ENCODE data around the gene THUMPD2. TPM values are rescaled to one million over a fixed set of nuclear protein-coding genes. Genes with fewer than 3 reads are reported as not detected.

THUMPD2 gene
- total RNA-seq, 2 experiments from 2014 or later: 15.2 to 18.4 TPM

- intact Hi-C loops (cut with DNase I, micrococcal nuclease): no loop called here
- Mint-ChIP-seq H3K4me3 (no peak overlapping the region), H3K36me3 (ENCODE audit: low read depth) (peaks cover 8% of the 10 kb centered on the region), H3K27ac (no peak overlapping the region), H3K4me1 (peaks cover 41% of the 10 kb centered on the region), H3K9me3 (ENCODE audit: low read depth) (no peaks in the 10 kb centered on the region), H3K27me3 (no peaks in the 10 kb centered on the region)
- ChIA-PET POLR2A (no interaction called here), CTCF (interaction anchor here (0.7 kb wide), 1 partner anchor 510 kb away, joined by 3 read pairs; no protein-coding TSS in a partner anchor)
- DNase-seq (no peak), ATAC-seq (no peak)
These were observed 3.5 kb upstream of the THUMPD2 start for GRCh38 chr2:39782591-39782990.

GRCh38 chr2:39781697-39782096, 2.6 kb upstream of the THUMPD2 start:
- Mint-ChIP-seq H3K4me3 (no peak overlapping the region), H3K9me3 (ENCODE audit: low read depth) (no peaks in the 10 kb centered on the region), H3K36me3 (ENCODE audit: low read depth) (peaks cover 16% of the 10 kb centered on the region), H3K4me1 (peaks cover 50% of the 10 kb centered on the region), H3K27ac (no peak overlapping the region), H3K27me3 (no peaks in the 10 kb centered on the region)
- ATAC-seq (no peak), DNase-seq (no peak)
- CTCF ChIA-PET: no interaction called here
- POLR2A ChIA-PET: no interaction called here
- intact Hi-C loops (cut with DNase I, micrococcal nuclease): no loop called here

GRCh38 chr2:39780825-39781600, 2.0 kb upstream of the THUMPD2 start:
- intact Hi-C loops (cut with DNase I, micrococcal nuclease): no loop called here
- ChIA-PET POLR2A (no interaction called here), CTCF (interaction anchor here (1.4 kb wide), 1 partner anchor 8 kb away, joined by 3 read pairs; no protein-coding TSS in a partner anchor)
- H3K27me3 Mint-ChIP-seq: no peaks in the 10 kb centered on the region
- peak overlapping the region; percentile 9 for H3K4me3 Mint-ChIP-seq
- peak overlapping the region; percentile 8 for H3K27ac Mint-ChIP-seq
- DNase-seq (peak; percentile 32), ATAC-seq (peak; percentile 40)
- peaks cover 53% of the 10 kb centered on the region for H3K4me1 Mint-ChIP-seq
- peaks cover 20% of the 10 kb centered on the region for H3K36me3 Mint-ChIP-seq (ENCODE audit: low read depth)
- H3K9me3 Mint-ChIP-seq (ENCODE audit: low read depth): no peaks in the 10 kb centered on the region

GRCh38 chr2:39779927-39780326, 869 bp upstream of the THUMPD2 start:
- ATAC-seq (no peak), DNase-seq (no peak)
- ChIA-PET POLR2A (no interaction called here), CTCF (interaction anchor here (0.6 to 1.4 kb wide), 3 partner anchors 8 to 671 kb away, joined by 3 read pairs; no protein-coding TSS in a partner anchor)
- intact Hi-C loops (cut with DNase I, micrococcal nuclease): loop anchor here (1.0 to 10.0 kb wide), 4 partner anchors 268 to 658 kb away; partner anchors contain the start of genes MAP4K3 (in 2 of the 2) and SOS1 (in 1 of the 2)
- H3K27me3 Mint-ChIP-seq: no peaks in the 10 kb centered on the region
- peak overlapping the region; percentile 83 for H3K27ac Mint-ChIP-seq
- peak overlapping the region; percentile 87 for H3K4me3 Mint-ChIP-seq
- peaks cover 22% of the 10 kb centered on the region for H3K36me3 Mint-ChIP-seq (ENCODE audit: low read depth)
- H3K9me3 Mint-ChIP-seq (ENCODE audit: low read depth): no peaks in the 10 kb centered on the region
- peaks cover 61% of the 10 kb centered on the region for H3K4me1 Mint-ChIP-seq

- peak overlapping the region; percentile 87 for H3K4me3 Mint-ChIP-seq
- H3K4me1 Mint-ChIP-seq: peaks cover 64% of the 10 kb centered on the region
These were observed 338 bp upstream of the THUMPD2 start for GRCh38 chr2:39779341-39779851.

GRCh38 chr2:39778233-39778632, 825 bp downstream of the THUMPD2 start:
- H3K4me1 Mint-ChIP-seq: peaks cover 66% of the 10 kb centered on the region
- H3K9me3 Mint-ChIP-seq (ENCODE audit: low read depth): no peaks in the 10 kb centered on the region
- peak overlapping the region; percentile 88 for H3K27ac Mint-ChIP-seq
- H3K36me3 Mint-ChIP-seq (ENCODE audit: low read depth): peaks cover 25% of the 10 kb centered on the region
- no peaks in the 10 kb centered on the region for H3K27me3 Mint-ChIP-seq
- POLR2A ChIA-PET: no interaction called here
- intact Hi-C loops (cut with DNase I, micrococcal nuclease): loop anchor here (5.0 to 10.0 kb wide), 3 partner anchors 266 to 656 kb away; partner anchors contain the start of genes MAP4K3 (in 1 of the 2) and SOS1 (in 1 of the 2)
- ATAC-seq (no peak), DNase-seq (no peak)
- H3K4me3 Mint-ChIP-seq: peak overlapping the region; percentile 87
- CTCF ChIA-PET: no interaction called here

More at GRCh38 chr2:39779341-39779851, 338 bp upstream of the THUMPD2 start:
- Mint-ChIP-seq H3K27ac (peak overlapping the region; percentile 83), H3K27me3 (no peaks in the 10 kb centered on the region), H3K36me3 (ENCODE audit: low read depth) (peaks cover 25% of the 10 kb centered on the region), H3K9me3 (ENCODE audit: low read depth) (no peaks in the 10 kb centered on the region)
- POLR2A ChIA-PET: interaction anchor here (0.6 kb wide), 1 partner anchor 76 kb away, joined by 3 read pairs; no protein-coding TSS in a partner anchor
- ATAC-seq (no peak), DNase-seq (no peak)
- CTCF ChIA-PET: interaction anchor here (0.6 to 1.4 kb wide), 3 partner anchors 7 to 672 kb away, joined by 3 read pairs; no protein-coding TSS in a partner anchor
- intact Hi-C loops (cut with DNase I, micrococcal nuclease): loop anchor here (1.0 to 10.0 kb wide), 4 partner anchors 267 to 657 kb away; partner anchors contain the start of genes MAP4K3 (in 2 of the 2) and SOS1 (in 1 of the 2)

- Mint-ChIP-seq H3K36me3 (ENCODE audit: low read depth) (peaks cover 41% of the 10 kb centered on the region), H3K27ac (peak overlapping the region; percentile 38), H3K4me1 (peaks cover 57% of the 10 kb centered on the region), H3K9me3 (ENCODE audit: low read depth) (no peaks in the 10 kb centered on the region), H3K27me3 (no peaks in the 10 kb centered on the region), H3K4me3 (no peak overlapping the region)
- peak; percentile 20 for ATAC-seq
- CTCF ChIA-PET: no interaction called here
- intact Hi-C loops (cut with DNase I, micrococcal nuclease): loop anchor here in 1 of 2 experiments (10.0 kb wide), 1 partner anchor 338 kb away; the partner anchor contains the start of gene MAP4K3
- POLR2A ChIA-PET: no interaction called here
- no peak for DNase-seq
These were observed 6.3 kb downstream of the THUMPD2 start for GRCh38 chr2:39772812-39773152.

GRCh38 chr2:39772086-39772811, 6.8 kb downstream of the THUMPD2 start:
- ATAC-seq (peak; percentile 94), DNase-seq (no peak)
- ChIA-PET POLR2A (no interaction called here), CTCF (interaction anchor here (0.6 kb wide), 1 partner anchor 7 kb away, joined by 3 read pairs; no protein-coding TSS in a partner anchor)
- H3K36me3 Mint-ChIP-seq (ENCODE audit: low read depth): peaks cover 36% of the 10 kb centered on the region
- intact Hi-C loops (cut with DNase I, micrococcal nuclease): loop anchor here in 1 of 2 experiments (10.0 kb wide), 1 partner anchor 337 kb away; the partner anchor contains the start of gene MAP4K3
- H3K9me3 Mint-ChIP-seq (ENCODE audit: low read depth): no peaks in the 10 kb centered on the region
- peak overlapping the region; percentile 5 for H3K27ac Mint-ChIP-seq
- peaks cover 52% of the 10 kb centered on the region for H3K4me1 Mint-ChIP-seq
- no peaks in the 10 kb centered on the region for H3K27me3 Mint-ChIP-seq
- H3K4me3 Mint-ChIP-seq: no peak overlapping the region

- no peak overlapping the region for H3K4me3 Mint-ChIP-seq
- POLR2A ChIA-PET: no interaction called here
- intact Hi-C loops (cut with DNase I, micrococcal nuclease): no loop called here
- no peak overlapping the region for H3K27ac Mint-ChIP-seq
- DNase-seq (no peak), ATAC-seq (no peak)
- H3K4me1 Mint-ChIP-seq: peaks cover 4% of the 10 kb centered on the region
- CTCF ChIA-PET: interaction anchor here (1.0 kb wide), 1 partner anchor 36 kb away, joined by 3 read pairs; no protein-coding TSS in a partner anchor
- peaks cover 65% of the 10 kb centered on the region for H3K36me3 Mint-ChIP-seq (ENCODE audit: low read depth)
- no peaks in the 10 kb centered on the region for H3K9me3 Mint-ChIP-seq (ENCODE audit: low read depth)
- H3K27me3 Mint-ChIP-seq: no peaks in the 10 kb centered on the region
These were observed 16.6 kb downstream of the THUMPD2 start for GRCh38 chr2:39762448-39762847.

- DNase-seq: no peak
- H3K4me1 Mint-ChIP-seq: no peaks in the 10 kb centered on the region
- H3K4me3 Mint-ChIP-seq: no peak overlapping the region
These were observed 21.9 kb downstream of the THUMPD2 start for GRCh38 chr2:39757156-39757555.

GRCh38 chr2:39755466-39755865, 23.6 kb downstream of the THUMPD2 start:
- no peaks in the 10 kb centered on the region for H3K9me3 Mint-ChIP-seq (ENCODE audit: low read depth)
- ChIA-PET POLR2A (no interaction called here), CTCF (no interaction called here)
- DNase-seq (no peak), ATAC-seq (no peak)
- no peak overlapping the region for H3K4me3 Mint-ChIP-seq
- no peaks in the 10 kb centered on the region for H3K27me3 Mint-ChIP-seq
- peaks cover 56% of the 10 kb centered on the region for H3K36me3 Mint-ChIP-seq (ENCODE audit: low read depth)
- no peak overlapping the region for H3K27ac Mint-ChIP-seq
- no peaks in the 10 kb centered on the region for H3K4me1 Mint-ChIP-seq
- intact Hi-C loops (cut with DNase I, micrococcal nuclease): no loop called here

More at GRCh38 chr2:39757156-39757555, 21.9 kb downstream of the THUMPD2 start:
- ChIA-PET CTCF (interaction anchor here (1.0 kb wide), 1 partner anchor 14 kb away, joined by 4 read pairs; no protein-coding TSS in a partner anchor), POLR2A (no interaction called here)
- Mint-ChIP-seq H3K27ac (no peak overlapping the region), H3K27me3 (no peaks in the 10 kb centered on the region), H3K36me3 (ENCODE audit: low read depth) (peaks cover 62% of the 10 kb centered on the region), H3K9me3 (ENCODE audit: low read depth) (no peaks in the 10 kb centered on the region)
- intact Hi-C loops (cut with DNase I, micrococcal nuclease): no loop called here
- no peak for ATAC-seq
